HG03575 (cell line): Measurements from ENCODE around the gene YWHAQ.

Source experiments
- ATAC-seq: cut with Tn5 transposase; IDR thresholded peaks from one replicate; pipeline ENCODE4 v1.9.1; 2021; ENCODE audit not compliant: unreplicated experiment, insufficient number of reproducible peaks, low FRiP score; ENCODE audit errors: extremely low read depth

Gene YWHAQ

DNA sequence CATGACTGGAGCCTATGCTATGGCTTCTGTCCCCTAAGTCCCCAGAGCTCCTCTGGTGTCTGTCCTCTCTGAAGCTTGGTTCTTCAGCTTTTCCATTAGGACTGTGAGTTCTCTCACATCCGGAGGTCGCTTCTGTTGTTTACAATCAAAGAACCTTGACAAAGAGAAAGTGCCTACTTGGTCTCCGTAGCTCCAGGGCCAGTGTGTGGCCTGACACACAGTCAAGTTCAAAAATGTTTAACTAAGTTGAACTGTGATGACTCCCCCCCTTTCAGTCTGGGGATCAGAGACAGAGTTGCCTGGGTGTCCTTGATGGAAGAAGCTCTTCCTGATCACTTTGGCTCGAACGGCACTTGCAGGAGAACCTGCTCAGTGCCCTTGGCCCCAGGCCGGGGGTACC is 26.3 kb upstream of the YWHAQ start:
- ATAC-seq: no peak

DNA sequence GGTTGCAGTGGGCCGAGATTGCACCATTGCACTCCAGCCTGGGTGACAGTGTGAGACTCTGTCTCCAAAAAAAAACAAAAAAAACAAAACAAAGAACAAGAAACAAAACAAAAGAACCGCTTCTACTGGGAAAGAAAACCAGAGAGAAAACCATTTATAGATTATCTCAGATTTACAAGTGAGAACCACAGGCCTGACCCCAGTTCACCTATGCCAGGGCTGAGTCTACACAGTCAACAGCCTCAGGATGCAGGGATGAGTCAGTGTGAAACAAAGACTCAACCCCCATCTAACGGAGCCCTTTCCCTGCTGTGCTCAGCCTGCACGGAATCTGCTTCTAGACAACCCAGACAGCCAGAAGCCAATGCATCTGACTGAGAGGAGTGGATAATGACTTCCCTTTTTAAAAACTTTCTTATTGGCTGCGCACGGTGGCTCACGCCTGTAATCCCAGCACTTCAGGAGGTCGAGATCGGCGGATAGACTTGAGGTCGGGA is 25.5 kb upstream of the YWHAQ start:
- ATAC-seq: peak; percentile 78

DNA sequence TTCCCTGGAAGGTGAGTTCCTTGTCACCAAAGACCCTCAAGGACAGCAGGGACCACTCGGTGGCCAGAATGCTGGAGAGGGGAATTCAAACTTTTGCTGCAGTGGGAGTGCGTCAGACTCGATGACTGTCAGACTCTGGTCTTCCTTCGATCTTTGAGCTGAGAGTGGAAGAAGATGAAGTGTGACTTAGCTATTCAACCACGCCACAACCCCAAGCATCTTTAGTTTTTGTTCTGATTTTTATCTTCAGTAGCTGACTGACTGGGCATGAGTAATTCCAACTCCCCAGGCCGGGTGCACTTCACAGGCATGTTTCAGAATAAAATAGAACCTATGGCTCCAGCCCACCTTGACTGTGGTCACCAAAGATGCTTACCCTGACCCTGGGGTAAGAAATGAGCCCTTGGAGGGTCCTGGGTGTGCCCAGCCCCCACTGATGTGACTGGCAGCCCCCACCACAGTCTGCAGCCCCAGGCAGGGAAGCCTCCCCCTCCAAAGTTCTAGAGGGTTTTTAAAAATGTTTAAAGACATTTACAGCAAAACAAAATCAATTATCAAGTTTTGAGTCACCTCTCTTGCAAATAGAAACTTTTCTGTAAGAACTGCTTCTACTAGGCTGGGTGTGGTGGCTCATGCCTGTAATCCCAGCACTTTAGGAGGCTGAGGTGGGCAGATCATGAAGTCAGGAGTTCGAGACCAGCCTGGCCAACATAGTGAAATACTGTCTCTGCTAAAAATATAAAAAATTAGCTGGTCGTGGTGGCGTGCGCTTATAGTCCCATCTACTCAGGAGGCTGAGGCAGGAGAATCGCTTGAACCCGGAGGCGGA is 24.9 kb upstream of the YWHAQ start:
- peak; percentile 38 for ATAC-seq

DNA sequence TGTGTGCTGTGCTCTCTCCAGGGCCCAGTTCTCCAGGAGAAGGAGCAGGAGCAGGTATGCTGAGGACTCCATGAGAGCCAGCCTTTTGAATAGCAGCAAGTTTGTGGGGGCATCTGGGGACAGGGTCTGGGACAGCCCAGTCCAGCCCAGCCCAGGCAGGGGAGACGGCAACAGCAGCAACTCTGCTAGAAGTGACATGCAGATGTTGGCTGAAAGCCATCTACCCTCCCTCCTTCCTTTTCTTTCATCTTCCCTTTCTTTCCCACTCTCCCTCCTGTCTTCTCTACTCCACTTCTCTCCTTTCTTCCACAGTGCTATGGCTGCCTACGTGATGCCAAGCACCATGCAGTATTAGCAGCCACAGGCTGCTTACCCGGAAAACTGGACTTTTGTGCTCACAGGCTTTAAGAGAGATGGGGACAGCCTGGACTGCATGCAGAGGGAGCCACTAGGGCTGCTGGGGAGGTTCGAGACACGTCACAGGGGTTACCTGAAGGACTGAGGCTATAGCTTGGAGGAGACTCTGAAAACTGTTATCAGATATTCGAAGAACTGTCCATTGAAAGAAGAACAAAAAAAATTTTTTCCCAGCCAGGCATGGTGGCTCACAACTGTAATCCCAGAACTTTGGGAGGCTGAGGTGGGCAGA is 23.8 kb upstream of the YWHAQ start:
- no peak for ATAC-seq

DNA sequence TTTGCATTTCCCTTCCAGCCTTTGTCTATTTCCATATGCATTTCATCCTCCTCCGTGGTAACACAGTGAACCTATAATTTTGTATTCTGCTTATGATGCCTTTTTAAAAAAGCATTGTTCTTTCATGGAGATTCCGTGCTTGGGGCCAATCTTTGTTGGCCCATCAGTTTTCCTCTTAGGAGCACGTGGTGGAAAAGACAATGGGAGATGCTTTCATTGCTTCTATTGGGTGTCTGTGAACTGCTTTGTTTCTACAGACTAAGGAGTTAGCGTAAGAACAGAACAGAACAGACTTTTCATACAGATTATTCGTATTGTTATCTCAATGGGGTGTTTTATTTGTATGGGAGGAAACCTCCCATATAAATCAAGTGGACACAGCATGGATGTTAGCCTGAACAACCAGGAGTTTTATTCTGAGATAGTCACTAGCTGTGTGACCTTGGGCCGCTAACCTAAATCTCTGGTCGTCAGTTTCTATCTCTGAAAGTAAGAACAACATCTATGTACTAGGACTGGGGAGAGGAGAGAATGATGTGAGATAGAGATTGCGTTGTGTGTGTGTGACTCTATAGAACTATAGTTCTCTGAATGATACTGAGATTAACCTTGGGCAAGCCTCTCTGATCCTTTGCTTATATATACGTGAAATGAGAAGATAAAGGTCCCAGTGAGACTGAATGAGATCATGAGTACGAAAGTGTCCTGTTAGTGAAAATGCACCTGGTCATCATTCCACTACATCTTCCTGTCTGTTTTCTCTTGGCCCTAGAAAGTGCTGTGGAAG is 22.9 kb upstream of the YWHAQ start:
- ATAC-seq: no peak

DNA sequence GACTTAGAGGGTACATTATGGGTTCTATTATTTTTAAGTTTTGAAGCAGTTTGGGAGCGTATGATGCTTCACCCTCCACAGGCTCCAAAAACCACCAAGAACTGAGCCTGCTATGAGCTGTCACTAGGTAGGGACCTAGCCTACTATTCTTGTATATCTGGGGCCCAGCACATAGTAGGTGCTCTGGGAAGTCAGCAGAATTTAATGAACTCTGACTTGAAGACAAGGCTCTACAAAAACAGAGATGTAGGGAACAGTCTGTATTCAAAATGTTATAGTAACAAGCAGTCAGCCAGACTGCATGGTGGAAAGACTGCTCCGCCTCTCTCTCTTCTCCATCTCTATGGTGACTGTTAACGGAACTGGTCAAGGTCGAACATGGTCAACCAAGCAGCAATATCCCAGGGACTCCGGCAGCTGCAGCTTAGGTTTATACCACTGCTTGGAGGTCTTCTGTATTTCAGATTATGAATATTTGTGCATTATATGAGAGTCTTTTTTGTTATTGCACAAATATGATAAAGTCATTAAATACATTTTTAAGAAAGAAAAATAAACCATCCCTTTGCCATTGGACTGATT is 22.2 kb upstream of the YWHAQ start:
- no peak for ATAC-seq

DNA sequence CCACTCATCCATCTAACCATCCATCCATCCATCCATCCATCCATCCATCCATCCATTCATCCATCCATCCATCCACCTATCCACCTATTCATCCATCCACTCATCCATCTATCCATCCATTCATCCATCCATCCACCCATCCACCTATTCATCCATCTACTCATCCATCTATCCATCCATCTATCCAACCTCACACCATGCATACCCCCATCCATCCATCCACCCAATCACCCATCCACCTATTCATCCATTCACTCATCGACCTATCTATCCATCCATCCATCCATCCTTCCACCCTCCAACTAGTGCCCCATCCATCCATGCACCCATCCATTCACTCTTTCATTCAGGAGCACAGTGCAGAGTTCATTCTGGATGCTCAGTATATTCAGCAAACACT is 21.5 kb upstream of the YWHAQ start:
- no peak for ATAC-seq

DNA sequence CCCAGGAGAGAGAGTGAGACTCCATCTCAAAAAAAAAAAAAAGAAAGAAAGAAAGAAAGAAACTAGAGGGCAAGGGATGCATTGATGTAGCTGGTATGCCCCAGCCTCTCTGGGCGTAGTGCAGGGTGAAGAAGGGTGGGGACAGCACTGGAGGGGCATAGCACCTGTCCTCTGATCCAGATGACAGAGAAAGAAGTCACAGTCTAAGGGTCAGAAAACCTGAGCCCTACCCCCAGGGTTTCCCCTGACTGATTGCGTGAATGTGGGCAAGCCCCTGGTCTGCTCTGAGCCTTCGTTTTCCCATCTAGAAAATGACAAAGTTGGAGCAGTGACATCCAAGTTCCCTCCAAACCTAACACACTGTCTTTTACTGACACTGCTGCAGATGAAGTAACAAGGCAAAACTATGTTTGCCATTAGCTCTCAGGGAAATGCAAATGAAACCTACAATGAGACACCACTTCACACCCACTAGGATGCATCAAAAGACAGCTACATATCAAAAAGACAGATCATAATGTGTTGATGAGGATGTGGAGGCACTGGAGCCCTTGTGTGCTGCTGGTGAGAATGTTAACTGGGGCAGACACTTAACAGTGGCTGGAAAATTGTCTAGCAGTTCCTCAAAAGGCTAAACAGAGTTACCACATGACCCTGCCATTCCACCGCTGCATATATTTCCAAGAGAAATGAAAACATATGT is 19.5 kb upstream of the YWHAQ start:
- ATAC-seq: no peak

DNA sequence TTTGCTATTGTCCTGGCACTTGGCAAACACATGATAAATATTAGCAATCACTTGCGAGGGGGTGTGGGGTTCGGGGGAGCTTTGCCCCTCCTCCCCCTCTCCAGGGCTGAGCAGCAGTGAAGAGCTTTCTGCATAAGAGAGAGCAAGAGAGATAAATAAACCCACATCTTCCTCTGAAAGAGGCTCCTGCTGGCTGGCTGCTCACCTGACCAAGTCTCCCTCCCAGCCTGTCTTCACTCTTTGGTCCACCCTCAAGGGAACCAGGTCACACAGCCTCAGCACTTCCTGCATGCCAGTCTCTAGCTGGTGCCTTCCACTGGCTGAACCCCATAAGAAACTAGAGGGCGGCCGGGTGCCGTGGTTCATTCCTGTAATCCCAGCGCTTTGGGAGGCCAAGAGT is 18.5 kb upstream of the YWHAQ start:
- no peak for ATAC-seq

DNA sequence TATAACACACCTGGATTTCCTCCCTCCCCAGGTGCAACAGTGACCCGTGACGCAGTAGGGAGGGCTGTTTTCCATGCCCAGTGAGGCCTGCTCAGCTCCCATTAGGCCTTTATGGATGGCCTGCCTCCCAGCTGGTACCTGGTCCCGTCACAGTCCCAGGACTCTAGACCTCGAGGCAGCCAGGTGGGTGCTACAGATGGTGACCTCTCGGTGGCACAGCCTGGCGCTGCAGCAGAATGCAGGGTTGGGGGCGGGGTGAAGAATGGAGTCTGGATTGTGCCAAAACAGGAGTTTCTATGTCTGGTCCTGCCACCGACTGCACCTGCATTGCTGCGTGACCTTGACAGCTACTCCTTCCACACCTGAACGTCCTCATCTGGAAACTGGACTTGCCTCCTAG is 18.0 kb upstream of the YWHAQ start:
- ATAC-seq: no peak

DNA sequence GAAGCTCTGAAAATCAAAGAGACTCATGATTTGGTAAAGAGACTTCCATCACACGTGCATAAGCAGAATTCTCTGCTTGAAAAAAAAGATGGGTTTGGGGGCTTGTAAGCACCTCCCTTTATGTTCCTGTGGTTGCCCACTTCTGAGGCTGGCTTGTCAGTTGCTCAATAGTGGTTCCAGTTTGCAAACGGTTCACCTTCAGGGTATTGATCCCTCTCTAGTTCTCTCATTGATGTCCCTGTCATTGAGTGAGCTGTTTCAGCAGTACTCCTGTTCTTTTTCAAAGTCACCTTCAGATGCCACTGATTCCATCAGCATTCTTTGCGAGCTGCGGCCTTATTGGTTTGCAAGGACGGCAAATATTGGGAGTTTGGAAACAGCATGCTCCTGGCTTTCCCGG is 17.1 kb upstream of the YWHAQ start:
- ATAC-seq: no peak

DNA sequence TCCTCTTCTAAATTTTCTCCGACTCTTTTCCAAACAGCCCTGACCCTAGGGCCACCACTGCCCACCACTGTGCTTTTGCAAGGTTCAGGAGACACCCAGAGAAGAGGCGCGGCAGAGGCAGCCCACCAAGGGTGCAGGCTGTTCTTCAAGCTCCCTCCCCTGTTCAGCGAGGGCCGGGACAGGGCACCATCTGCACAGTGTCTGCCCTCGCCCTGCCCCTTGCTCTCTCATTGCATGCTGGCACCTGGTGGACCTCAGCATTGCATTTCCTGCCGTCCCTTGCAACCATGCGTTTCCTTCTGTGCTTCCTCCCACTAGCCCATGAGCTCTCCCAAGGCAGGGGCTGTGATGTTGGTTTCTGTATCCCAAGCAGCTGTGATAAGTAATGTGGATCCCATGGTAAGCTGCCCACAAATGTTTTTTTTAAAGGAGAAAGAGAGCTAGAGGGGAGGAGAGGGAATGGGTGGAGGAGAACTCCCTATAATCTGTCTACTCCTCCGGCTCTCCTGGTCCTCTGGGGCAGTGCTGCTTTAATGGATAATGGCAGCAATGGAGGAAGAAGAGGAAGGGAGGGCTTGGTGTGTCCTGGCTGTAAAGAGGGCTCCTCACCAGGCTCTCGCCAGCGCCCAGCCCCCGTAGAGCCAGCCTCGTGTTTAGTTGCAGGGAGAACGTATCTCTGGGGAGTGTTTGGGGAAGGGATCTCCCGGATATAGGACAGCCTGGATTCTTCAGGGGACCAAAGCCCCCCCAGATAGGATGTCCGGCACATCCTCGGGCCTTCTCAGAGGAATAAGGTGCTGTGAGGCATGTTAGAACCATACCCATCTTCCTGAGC is 15.6 kb upstream of the YWHAQ start:
- no peak for ATAC-seq

DNA sequence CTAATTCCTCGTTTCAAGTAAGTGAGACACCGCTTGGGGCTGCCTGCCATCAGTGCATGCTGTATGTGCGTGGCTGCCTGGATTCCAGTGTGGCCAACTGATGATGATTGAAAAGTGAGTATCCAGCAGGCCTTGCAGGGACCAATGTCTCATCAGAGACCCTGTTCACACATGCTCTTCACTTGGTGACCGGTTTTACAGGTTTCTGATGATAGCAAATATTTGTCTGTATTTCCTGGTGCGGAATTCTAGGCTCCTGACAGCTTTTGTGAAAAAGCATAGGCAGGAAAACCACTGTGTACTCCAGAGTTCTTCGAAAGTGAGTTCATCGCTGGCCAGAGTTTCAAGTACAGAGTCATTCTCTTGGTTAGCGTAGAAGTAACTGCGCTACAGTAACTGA is 13.8 kb upstream of the YWHAQ start:
- no peak for ATAC-seq

DNA sequence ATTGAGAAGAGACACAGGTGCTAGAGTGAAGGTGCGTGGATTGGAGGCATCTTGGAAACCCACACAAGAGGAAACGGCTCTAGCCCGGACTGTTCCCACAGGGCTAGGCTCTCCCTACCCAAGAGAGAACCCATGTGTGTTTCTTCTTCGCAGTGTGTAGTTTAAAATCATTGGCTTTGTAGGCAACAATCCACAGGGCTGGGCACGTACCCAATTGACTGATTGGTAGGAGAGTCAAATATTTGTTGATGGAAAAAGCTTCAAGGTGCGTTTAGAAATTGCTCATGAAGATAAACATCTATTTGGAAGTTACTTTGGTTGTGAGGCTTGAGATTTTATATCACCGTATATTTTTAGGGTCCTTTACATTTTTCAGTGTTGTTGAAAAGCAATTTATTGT is 13.2 kb upstream of the YWHAQ start:
- ATAC-seq: no peak

DNA sequence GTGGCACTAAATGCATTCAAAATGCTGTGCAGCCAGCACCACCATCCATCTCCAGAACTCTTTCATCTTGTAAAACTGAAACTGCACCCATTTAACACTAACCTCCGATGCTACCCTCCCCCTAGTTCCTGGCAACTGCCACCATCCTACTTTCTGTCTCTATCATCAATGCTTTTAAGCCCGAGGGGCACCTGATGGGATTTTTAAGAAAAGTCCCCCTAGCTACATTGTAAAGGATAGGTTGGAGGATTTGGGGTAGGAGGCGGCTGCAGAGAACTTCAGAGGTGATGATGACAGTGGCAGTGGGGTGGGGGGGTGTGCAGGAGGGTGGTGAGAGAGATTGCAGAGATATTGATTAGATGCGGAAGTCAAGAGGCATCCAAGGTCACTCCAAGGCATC is 10.8 kb upstream of the YWHAQ start:
- no peak for ATAC-seq

DNA sequence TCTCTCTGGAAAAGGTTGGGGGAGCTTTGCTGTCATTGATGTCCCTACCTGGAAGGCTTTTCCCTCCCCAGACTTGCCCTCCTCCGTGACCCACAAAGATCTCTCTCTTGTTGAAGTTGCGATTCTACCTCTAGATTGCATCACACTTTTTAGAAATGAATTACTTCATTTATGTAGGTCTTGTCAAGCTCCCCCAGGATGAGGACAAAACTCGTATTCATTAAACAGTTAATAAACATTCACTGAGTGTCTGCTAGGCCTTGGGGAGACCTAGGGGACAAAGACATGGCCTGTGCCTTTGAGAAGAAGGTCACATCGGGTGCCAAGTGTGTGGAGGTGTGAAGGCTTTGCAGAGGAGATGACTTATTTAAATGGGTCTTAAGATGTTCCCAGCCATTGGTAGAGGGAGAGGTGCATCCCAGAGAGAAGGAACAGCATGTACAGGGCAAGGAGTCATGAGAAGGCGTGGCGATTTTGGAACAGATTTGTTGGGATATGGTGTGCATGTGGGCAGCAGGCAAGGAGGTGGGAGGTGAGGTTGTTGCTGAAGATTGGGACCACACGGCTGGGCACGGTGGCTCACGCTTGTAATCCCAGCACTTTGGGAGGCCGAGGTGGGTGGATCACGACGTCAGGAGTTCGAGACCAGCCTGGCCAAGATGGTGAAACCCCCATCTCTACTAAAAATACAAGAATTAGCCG is 9.8 kb upstream of the YWHAQ start:
- ATAC-seq: no peak

DNA sequence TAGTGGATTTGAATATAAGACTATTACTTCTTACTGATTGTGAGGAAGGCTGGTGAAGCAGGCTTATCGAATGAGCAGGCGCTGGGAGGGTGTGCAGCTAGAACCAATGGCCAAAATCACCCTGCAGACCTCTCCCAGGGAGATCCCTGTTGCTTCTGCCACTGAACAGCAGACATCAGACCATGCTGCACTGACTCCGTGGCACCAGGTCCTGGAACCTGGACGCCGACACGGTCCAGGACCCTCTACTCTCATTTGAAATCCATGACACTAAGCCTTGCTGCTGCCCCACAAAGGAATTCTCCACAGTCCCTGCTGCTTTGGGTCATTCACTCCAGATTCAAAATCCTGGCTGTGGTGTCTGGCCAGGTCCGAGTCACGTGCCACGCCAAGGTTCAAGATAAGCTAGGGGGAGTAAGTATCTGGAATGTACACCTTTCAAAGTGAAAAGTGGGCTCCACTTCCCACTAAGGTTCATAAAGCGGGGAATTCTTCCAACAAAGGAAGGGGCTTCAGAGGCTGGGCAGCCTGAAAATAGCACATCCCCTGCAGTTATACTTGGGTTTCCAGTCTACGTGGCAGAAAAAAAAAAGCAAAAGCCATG is 9.0 kb upstream of the YWHAQ start:
- no peak for ATAC-seq
